GM06990 (cell line): ENCODE results near the gene RNGTT.
"Not testable (repeated sequence)": the region's sequence is repeated elsewhere in the genome, so short reads cannot be mapped to it uniquely, and the experiment has no call there.

Source experiments
- DNase-seq: peaks from one replicate; pipeline ENCODE4 v3.0.0-alpha.2; 2011; ENCODE audit not compliant: insufficient read length; ENCODE audit errors: extremely low read depth
- H3K27me3 ChIP-seq: replicated peaks from 2 replicates; pipeline ENCODE4 v1.6.0; 2011; ENCODE audit warnings: low read length; ENCODE audit not compliant: control insufficient read depth, insufficient read depth
- H3K36me3 ChIP-seq: 2 replicates; pipeline ENCODE4 v1.5.1; 2011; ENCODE audit warnings: low read length; ENCODE audit not compliant: control insufficient read depth, insufficient read depth
- H3K4me3 ChIP-seq: replicated peaks from 2 replicates; pipeline ENCODE4 v1.5.1; 2011; ENCODE audit warnings: low read depth, mild to moderate bottlenecking, control low read depth, low read length
- TF ChIP-seq, protein P1 (sequence below): IDR thresholded peaks from 2 replicates; pipeline ENCODE4 v1.5.1; 2011; ENCODE audit warnings: low read length, control low read depth, mild to moderate bottlenecking, inconsistent platforms; ENCODE audit not compliant: insufficient read depth, poor library complexity, severe bottlenecking

The RNGTT gene

GRCh38 chr6:88728756-88729155 lies 234.7 kb downstream of the RNGTT start:
- H3K4me3 ChIP-seq, result no peak overlapping the region
- DNase-seq, result no peak
- TF ChIP-seq, protein P1, sequence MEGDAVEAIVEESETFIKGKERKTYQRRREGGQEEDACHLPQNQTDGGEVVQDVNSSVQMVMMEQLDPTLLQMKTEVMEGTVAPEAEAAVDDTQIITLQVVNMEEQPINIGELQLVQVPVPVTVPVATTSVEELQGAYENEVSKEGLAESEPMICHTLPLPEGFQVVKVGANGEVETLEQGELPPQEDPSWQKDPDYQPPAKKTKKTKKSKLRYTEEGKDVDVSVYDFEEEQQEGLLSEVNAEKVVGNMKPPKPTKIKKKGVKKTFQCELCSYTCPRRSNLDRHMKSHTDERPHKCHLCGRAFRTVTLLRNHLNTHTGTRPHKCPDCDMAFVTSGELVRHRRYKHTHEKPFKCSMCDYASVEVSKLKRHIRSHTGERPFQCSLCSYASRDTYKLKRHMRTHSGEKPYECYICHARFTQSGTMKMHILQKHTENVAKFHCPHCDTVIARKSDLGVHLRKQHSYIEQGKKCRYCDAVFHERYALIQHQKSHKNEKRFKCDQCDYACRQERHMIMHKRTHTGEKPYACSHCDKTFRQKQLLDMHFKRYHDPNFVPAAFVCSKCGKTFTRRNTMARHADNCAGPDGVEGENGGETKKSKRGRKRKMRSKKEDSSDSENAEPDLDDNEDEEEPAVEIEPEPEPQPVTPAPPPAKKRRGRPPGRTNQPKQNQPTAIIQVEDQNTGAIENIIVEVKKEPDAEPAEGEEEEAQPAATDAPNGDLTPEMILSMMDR, result no peak

GRCh38 chr6:88726409-88726808 lies 237.0 kb downstream of the RNGTT start:
- not testable (repeated sequence) for H3K36me3 ChIP-seq, DNase-seq, H3K27me3 ChIP-seq, H3K4me3 ChIP-seq

More at GRCh38 chr6:88728756-88729155, 234.7 kb downstream of the RNGTT start:
- Histone ChIP-seq H3K36me3 (no peaks in the 10 kb centered on the region; the same call in 1 of the 2 replicates), H3K27me3 (no peaks in the 10 kb centered on the region)

- no peak overlapping the region for H3K4me3 ChIP-seq
- no peaks in the 10 kb centered on the region for H3K27me3 ChIP-seq
- H3K36me3 ChIP-seq, result no peaks in the 10 kb centered on the region
- no peak for DNase-seq
- TF ChIP-seq, protein P1, result peak; percentile 11
Observed at GRCh38 chr6:88725111-88725975, 238.1 kb downstream of the RNGTT start.

DNA sequence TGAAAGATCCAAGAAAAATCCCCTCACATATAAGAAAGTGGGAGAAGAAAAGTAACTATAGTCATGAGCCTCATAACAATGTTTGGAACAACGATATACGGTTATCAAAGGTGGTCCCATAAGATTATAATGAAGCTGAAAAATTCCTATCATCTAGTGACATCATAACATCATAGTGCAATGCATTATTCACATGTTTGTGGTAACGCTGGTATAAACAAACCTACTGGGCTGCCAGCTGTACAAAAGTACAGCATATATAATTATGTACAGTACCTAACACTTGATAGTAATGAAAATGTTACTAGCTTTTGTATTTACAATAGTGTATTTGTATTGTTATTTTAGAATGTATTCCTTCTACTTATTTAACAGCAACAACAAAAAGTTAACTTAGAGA lies 240.7 kb downstream of the RNGTT start:
- no peaks in the 10 kb centered on the region for H3K36me3 ChIP-seq
- TF ChIP-seq, protein P1, result no peak
- no peak for DNase-seq
- H3K4me3 ChIP-seq, result no peak overlapping the region
- H3K27me3 ChIP-seq, result no peaks in the 10 kb centered on the region

DNA sequence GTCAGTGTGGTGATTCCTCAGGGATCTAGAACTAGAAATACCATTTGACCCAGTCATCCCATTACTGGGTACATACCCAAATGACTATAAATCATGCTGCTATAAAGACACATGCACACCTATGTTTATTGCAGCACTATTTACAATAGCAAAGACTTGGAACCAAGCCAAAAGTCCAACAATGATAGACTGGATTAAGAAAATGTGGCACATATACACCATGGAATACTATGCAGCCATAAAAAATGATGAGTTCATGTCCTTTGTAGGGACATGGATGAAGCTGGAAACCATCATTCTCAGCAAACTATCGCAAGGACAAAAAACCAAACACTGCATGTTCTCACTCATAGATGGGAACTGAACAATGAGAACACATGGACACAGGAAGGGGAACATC lies 247.0 kb downstream of the RNGTT start:
- not testable (repeated sequence) for DNase-seq, H3K27me3 ChIP-seq, H3K4me3 ChIP-seq, H3K36me3 ChIP-seq

GRCh38 chr6:88712243-88712936 lies 251.0 kb downstream of the RNGTT start:
- no peak for DNase-seq
- Histone ChIP-seq H3K27me3 (no peaks in the 10 kb centered on the region), H3K36me3 (no peaks in the 10 kb centered on the region; the same call in 1 of the 2 replicates), H3K4me3 (no peak overlapping the region)
- TF ChIP-seq, protein P1, result no peak
